DOHH2 (cell line): ENCODE results near the gene SLC1A4.

Source experiments
- CTCF ChIP-seq: fragments of 200-600 bp; sonication (generic); IDR thresholded peaks from one replicate; pipeline ENCODE4 v1.5.1; 2014; ENCODE audit warnings: antibody characterized with exemption, mild to moderate bottlenecking, low read depth, low read length; ENCODE audit not compliant: poor library complexity, severe bottlenecking
- EZH2phosphoT487 ChIP-seq: fragments of 200-600 bp; sonication (generic); IDR thresholded peaks from 2 replicates; pipeline ENCODE4 v1.6.1; 2017; ENCODE audit warnings: borderline replicate concordance, mild to moderate bottlenecking, antibody characterized with exemption, low read length, moderate library complexity, mixed read lengths

GRCh38 chr2:65054749-65055421 lies 65.7 kb downstream of the SLC1A4 start:
- TF ChIP-seq CTCF = no peak
- TF ChIP-seq EZH2phosphoT487 = no peak
